ENCODE data around the gene CRHR2.

CRHR2 gene

GRCh38 chr7:30662431-30662939 is 19.8 kb downstream of the CRHR2 start:
- no peak for TF ChIP-seq CTCF (IDR thresholded peaks at IDR 0.05; ENCODE audit: low read depth, low read length)
- DNase-seq (ENCODE audit: extremely low read depth, low read depth): no peak

- no peak for TF ChIP-seq CTCF (IDR thresholded peaks at IDR 0.05; ENCODE audit: low read depth, low read length)
- DNase-seq (ENCODE audit: extremely low read depth, low read depth): no peak
Measured at GRCh38 chr7:30661926-30662325, 20.3 kb downstream of the CRHR2 start.

DNA sequence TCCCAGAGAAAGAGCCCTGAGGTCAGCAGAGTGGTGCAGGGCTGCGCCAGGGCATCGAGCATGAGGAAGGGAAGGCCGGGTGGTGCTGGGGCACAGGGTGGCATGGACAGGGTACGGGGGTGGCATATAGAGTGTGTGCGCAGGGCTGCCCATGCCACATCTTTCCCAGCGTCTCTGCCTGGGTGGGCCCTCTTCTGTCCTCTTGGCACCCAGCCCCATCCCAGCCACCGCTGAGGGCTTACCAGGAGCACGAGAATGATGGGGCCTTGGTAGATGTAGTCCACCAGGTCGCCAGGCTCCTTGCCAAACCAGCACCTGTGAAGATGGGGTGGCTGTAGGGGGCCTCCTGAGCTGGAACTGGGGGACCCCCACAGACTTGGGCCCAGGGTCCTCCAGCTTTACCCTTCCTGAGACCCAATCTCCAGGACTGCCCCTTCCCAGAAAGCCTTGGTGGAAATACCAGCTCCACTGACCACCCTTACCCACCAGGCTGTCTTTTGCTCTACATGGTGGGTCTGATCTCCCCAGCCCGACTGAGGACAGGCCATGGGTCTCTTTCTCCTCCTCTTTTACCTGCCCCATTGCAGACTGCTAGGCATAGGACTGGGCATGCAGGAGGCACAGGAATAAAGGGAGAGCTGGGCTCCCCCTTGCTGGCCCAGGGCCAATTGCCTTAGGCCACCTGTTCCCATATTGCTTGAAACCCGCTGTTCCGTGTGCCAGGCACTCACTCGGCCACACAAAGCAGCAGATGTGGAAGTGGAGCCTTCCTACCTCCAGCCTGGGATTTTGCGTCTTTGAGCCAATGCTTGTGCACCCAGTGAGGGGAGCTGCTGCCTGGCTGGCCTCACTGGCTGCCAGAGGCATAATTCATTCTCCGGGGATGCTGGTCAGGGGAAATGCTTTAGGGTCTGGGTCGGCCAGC is 21.7 kb downstream of the CRHR2 start:
- DNase-seq (ENCODE audit: extremely low read depth, low read depth): no peak
- TF ChIP-seq CTCF (IDR thresholded peaks at IDR 0.05; ENCODE audit: low read depth, low read length): no peak

DNA sequence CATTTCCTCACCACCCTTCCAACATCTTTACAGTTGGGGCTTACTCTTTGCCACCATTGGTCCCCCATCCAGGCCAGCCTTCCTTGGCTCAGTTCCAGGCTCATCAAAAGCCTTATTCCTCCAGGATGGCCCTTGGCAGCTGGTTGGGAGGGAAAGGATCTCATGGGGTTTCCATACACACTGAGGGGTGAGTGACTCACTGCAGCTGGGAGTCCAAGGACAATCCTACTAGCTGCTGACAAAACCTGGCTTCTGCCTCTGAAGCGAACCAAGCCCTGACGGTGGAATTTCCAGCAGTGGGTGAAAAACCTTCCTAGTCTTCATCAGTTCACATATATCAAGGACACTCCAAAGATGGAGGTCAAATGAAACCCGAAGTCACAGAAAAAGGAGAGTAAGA is 22.9 kb downstream of the CRHR2 start:
- no peak for TF ChIP-seq CTCF (IDR thresholded peaks at IDR 0.05; ENCODE audit: low read depth, low read length)

GRCh38 chr7:30658479-30659074 is 23.7 kb downstream of the CRHR2 start:
- no peak for TF ChIP-seq CTCF (IDR thresholded peaks at IDR 0.05; ENCODE audit: low read depth, low read length)
- DNase-seq (ENCODE audit: extremely low read depth, low read depth): no peak

More for the DNA sequence above, 22.9 kb downstream of the CRHR2 start:
- DNase-seq (ENCODE audit: extremely low read depth, low read depth): no peak

DNA sequence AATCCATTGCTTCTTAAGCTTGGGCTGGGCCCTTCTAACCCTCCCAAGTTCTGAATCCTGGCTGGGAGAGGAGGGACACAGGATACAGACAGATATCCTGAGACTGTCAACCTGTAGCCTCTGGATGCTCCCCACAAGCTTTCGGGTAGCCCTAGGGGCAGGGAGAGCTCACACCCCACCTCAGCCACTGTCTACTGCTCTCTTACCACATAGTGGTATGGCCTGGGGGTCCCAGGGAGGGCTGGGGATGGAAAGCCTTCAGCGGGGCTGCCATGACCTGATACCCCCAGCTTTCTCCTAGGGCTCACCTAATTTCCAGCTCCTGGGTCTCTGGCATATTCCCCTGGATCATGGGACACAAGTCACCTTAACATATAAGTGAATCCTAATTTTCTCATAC is 25.1 kb downstream of the CRHR2 start:
- TF ChIP-seq CTCF (IDR thresholded peaks at IDR 0.05; ENCODE audit: low read depth, low read length): no peak

More for the DNA sequence above, 25.1 kb downstream of the CRHR2 start:
- DNase-seq (ENCODE audit: extremely low read depth, low read depth): no peak
